Activated naive CD4-positive, alpha-beta T cell treated with anti-CD3 and anti-CD28 coated beads, Interleukin-2, amount 10 ng/mL, durations not matched to agents 5 hours and 36 hours (primary cell): ENCODE data around the gene DCDC2C. TPM values are rescaled to one million over a fixed set of nuclear protein-coding genes. Genes with fewer than 3 reads are reported as not detected.

Experiments
- total RNA-seq, 2 experiments: library from RNA; stranded (reverse); gene quantifications; one replicate each; pipeline ENCODE4 v1.2.3, GENCODE V29; 2021

DCDC2C gene, protein sequence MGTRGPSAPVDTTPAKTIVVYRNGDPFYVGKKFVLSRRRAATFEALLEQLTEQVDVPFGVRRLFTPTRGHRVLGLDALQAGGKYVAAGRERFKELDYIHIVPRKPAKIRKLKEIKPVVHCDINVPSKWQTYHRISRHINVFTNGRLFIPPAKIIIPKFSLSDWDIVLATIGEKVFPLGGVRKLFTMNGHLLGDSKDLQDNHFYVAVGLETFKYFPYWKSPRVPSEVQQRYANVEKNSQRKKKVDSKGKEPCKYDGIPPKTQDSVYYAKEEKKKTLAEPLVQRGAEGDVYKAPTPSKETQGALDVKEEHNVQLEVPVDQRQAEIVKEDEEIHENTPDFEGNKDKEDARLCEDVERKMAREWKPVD
- total RNA-seq, result not detected

DNA sequence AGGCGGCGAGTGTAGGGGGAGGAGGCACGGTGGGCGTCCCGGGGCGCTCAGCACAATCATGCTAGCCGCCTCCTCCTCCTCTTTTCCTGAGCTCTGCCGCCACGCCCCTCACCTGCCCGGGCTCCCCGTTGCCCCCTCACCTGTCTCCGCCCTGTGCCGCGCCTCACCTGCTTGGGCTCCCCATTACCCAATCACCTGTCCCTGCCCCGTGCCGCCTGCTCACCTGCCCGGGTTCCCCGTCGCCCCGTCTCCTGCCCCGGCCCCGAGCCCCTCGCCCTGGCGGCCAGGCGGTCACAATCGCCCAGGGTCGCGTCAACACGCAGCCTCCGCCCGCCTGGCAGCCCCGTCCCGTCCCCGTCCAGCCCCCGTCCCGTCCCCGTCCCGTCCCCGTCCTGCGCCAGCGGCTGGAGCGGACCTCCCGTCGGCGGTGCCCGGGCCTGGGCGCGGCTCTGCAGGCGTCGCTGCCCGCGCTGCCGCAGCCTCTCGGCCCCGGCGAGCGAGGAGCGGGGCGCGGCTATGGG lies at the start of gene DCDC2C:
DCDC2C (plus strand) TSS at position 340 of the 521 bp plus-strand sequence; CDS start at position 517, 177 bp downstream.

DNA sequence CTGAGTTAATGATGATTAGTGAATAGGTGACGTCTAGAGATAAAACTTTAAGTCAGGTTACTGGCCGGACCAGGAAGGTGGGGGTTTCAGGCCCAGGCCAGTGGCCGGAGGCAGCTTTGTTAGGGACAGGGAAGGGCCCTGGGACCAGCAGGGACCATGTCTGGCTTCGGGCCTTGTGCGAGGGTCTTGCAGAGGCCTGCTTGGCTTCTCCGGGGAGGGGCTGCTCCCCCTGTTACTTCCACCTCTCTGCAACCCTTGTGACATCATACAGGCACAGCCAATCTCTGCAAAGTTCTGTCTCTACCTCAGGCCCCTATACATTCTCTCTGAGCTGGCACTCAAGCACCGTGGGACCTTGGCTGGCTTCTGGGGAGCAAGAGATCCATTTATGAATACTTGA lies 45.5 kb upstream of the DCDC2C start, which contains the start of gene ALLC:
ALLC (plus strand) TSS at position 320 of the 400 bp plus-strand sequence. CDS start 12,958 bp downstream, outside the sequence.

Other genes starting within 250 kb of the DCDC2C start
- gene ADI1, start 184.0 kb upstream of the DCDC2C start, total RNA-seq, result 10 to 100 TPM; 36.3 to 40.6 TPM
- gene RNASEH1, start 145.2 kb upstream of the DCDC2C start, total RNA-seq, result 10 to 100 TPM; 19.3 to 21.3 TPM
- 1,000 to 10,000 TPM; 1,576 to 1,694 TPM for gene RPS7, start 128.3 kb upstream of the DCDC2C start, total RNA-seq
- gene COLEC11, start 108.5 kb upstream of the DCDC2C start, total RNA-seq, result under 1 TPM in 1 of 2 experiments, not detected in 1; 0.34 TPM
- gene ALLC, start 45.4 kb upstream of the DCDC2C start, total RNA-seq, result not detected